GM18951 (cell line): ENCODE measurements around the gene LMNA.
"Not testable (repeated sequence)": the region's sequence is repeated elsewhere in the genome, so short reads cannot be mapped to it uniquely, and the experiment has no call there.

Source experiments
- POLR2A ChIP-seq: IDR thresholded peaks from 4 replicates; pipeline ENCODE4 v1.6.1; 2011; ENCODE audit warnings: mild to moderate bottlenecking; ENCODE audit not compliant: insufficient read length, insufficient read depth; ENCODE audit errors: extremely low read depth
- in situ Hi-C: fragments of 300-500 bp; cut with MboI; formaldehyde crosslinking; loops from one replicate; pipeline ENCODE4 v1.12.0; 2022; ENCODE audit warnings: low sequenced_read_pairs, mixed read lengths, inconsistent platforms; ENCODE audit not compliant: unreplicated experiment

LMNA gene

GRCh38 chr1:156114101-156114918 lies at the start of gene LMNA:
Gene LMNA, plus strand, starts transcription at chr1:156114711. Its CDS starts 208 bp downstream, at chr1:156114919.
- in situ Hi-C loops = no loop called here
- peak; percentile 93 for TF ChIP-seq POLR2A

GRCh38 chr1:156065212-156065611 lies 49.3 kb upstream of the LMNA start:
- in situ Hi-C loops = no loop called here
- TF ChIP-seq POLR2A = no peak

GRCh38 chr1:156065871-156066270 lies 48.6 kb upstream of the LMNA start:
- in situ Hi-C loops = no loop called here
- TF ChIP-seq POLR2A = no peak

- in situ Hi-C loops = no loop called here
- TF ChIP-seq POLR2A = no peak
Measured at GRCh38 chr1:156067262-156067661, 47.2 kb upstream of the LMNA start.

- TF ChIP-seq POLR2A = no peak
- in situ Hi-C loops = no loop called here
Measured at GRCh38 chr1:156069490-156070455, 44.7 kb upstream of the LMNA start.

GRCh38 chr1:156070548-156070947 lies 44.0 kb upstream of the LMNA start:
- in situ Hi-C loops = no loop called here
- no peak for TF ChIP-seq POLR2A

- in situ Hi-C loops = not testable (repeated sequence)
Measured at GRCh38 chr1:156071332-156071816, 43.1 kb upstream of the LMNA start.

GRCh38 chr1:156072251-156072650 lies 42.3 kb upstream of the LMNA start:
- no peak for TF ChIP-seq POLR2A
- in situ Hi-C loops = no loop called here

- in situ Hi-C loops = no loop called here
- TF ChIP-seq POLR2A = no peak
Measured at GRCh38 chr1:156073110-156073687, 41.3 kb upstream of the LMNA start.

GRCh38 chr1:156073740-156074139 lies 40.8 kb upstream of the LMNA start:
- no peak for TF ChIP-seq POLR2A
- in situ Hi-C loops = no loop called here

- TF ChIP-seq POLR2A = no peak
- in situ Hi-C loops = no loop called here
Measured at GRCh38 chr1:156074661-156075060, 39.9 kb upstream of the LMNA start.

GRCh38 chr1:156075162-156075561 lies 39.3 kb upstream of the LMNA start:
- in situ Hi-C loops = no loop called here
- TF ChIP-seq POLR2A = no peak

- TF ChIP-seq POLR2A = no peak
- in situ Hi-C loops = no loop called here
Measured at GRCh38 chr1:156075775-156076204, 38.7 kb upstream of the LMNA start.
